CD4-positive, alpha-beta T cell (primary cell): Measurements from ENCODE around the gene ABCC9. TPM values are rescaled to one million over a fixed set of nuclear protein-coding genes. Genes with fewer than 3 reads are reported as not detected.

Source experiments
- ATAC-seq: fragments of 200-7000 bp; cut with Tn5 transposase; one replicate; pipeline ENCODE4 v1.10.0; 2022; ENCODE audit warnings: mild to moderate bottlenecking; ENCODE audit not compliant: poor library complexity
- CTCF ChIA-PET: fragments of 350-600 bp; sonication (Branson Sonifier 250); formaldehyde crosslinking; loops from one replicate; lab custom pipeline; 2021; ENCODE audit warnings: antibody characterized with exemption, inconsistent platforms; lab: Charles Lee
- POLR2A ChIA-PET: fragments of 350-600 bp; sonication (Branson Sonifier 250); formaldehyde crosslinking; loops from one replicate; lab custom pipeline; 2021; ENCODE audit warnings: antibody characterized with exemption, inconsistent platforms; lab: Charles Lee
- DNase-seq, 14 experiments: peaks; one replicate each; pipeline ENCODE4 v3.0.0-alpha.2; 2013 to 2020; ENCODE audit warnings: mixed read lengths in 2 of 14
- H3K27ac ChIP-seq, 2 donors: one replicate each; pipeline versions ENCODE4 v1.5.1 to v1.7.0; 2013; ENCODE audit warnings: low read length in 2 of 2, low read depth in 1 of 2, mild to moderate bottlenecking in 1 of 2
- H3K27me3 ChIP-seq, 2 experiments: 1 replicate in 1 of 2; 2 replicates in 1 of 2; pipeline versions ENCODE4 v1.6.1 to v1.7.0; 2013; ENCODE audit warnings: low read length in 2 of 2, control low read depth in 1 of 2, mild to moderate bottlenecking in 1 of 2, moderate library complexity in 1 of 2; ENCODE audit not compliant: insufficient read depth in 2 of 2, control insufficient read depth in 1 of 2
- H3K36me3 ChIP-seq: one replicate; pipeline ENCODE4 v1.6.1; 2013; ENCODE audit warnings: low read length, control low read depth; ENCODE audit not compliant: insufficient read depth
- H3K4me1 ChIP-seq: one replicate; pipeline ENCODE4 v1.6.1; 2013; ENCODE audit warnings: low read length, control low read depth; ENCODE audit not compliant: insufficient read depth
- H3K4me3 ChIP-seq: one replicate; pipeline ENCODE4 v1.5.1; 2013; ENCODE audit warnings: mild to moderate bottlenecking, low read length, moderate library complexity
- H3K9me3 ChIP-seq, 2 experiments: 1 replicate in 1 of 2; 2 replicates in 1 of 2; pipeline versions ENCODE4 v1.6.1 to v1.7.0; 2013; ENCODE audit warnings: low read length in 2 of 2, mild to moderate bottlenecking in 2 of 2, control low read depth in 1 of 2, moderate library complexity in 1 of 2; ENCODE audit not compliant: control insufficient read depth in 1 of 2, insufficient read depth in 1 of 2
- H3K27ac Mint-ChIP-seq: one replicate; pipeline ENCODE4 v1.8.0; 2020; ENCODE audit warnings: mixed read lengths
- H3K27me3 Mint-ChIP-seq: one replicate; pipeline ENCODE4 v1.8.0; 2021; ENCODE audit warnings: mixed read lengths
- H3K36me3 Mint-ChIP-seq: one replicate; pipeline ENCODE4 v1.8.0; 2021; ENCODE audit warnings: low read depth, mixed read lengths
- H3K4me1 Mint-ChIP-seq: one replicate; pipeline ENCODE4 v1.8.0; 2021; ENCODE audit warnings: low read depth, mixed read lengths
- H3K4me3 Mint-ChIP-seq: one replicate; pipeline ENCODE4 v1.8.0; 2020; ENCODE audit warnings: mild to moderate bottlenecking, mixed read lengths
- H3K9me3 Mint-ChIP-seq: one replicate; pipeline ENCODE4 v1.8.0; 2020; ENCODE audit warnings: mixed read lengths
- intact Hi-C, 2 experiments: fragments of 100-400 bp; cut with DNase I in 1 of 2; cut with micrococcal nuclease in 1 of 2; formaldehyde crosslinking; loops; one replicate each; pipeline versions ENCODE4 v1.15.1 to v1.9.0; 2023 to 2025; cut with DNase I, micrococcal nuclease
- total RNA-seq, 174 experiments: library from RNA in 2 of 174; stranded (reverse) in 2 of 174; gene quantifications; one replicate each; pipeline ENCODE4 v1.2.3 and lab custom pipeline; 2021 to 2026
- TF ChIP-seq, protein P1 (sequence below): fragments of 200-600 bp; IDR thresholded peaks from one replicate; pipeline ENCODE4 v1.8.0; 2022; ENCODE audit warnings: antibody characterized with exemption, mild to moderate bottlenecking

ABCC9 gene
- total RNA-seq, 2 experiments from 2014 or later, result not detected

DNA sequence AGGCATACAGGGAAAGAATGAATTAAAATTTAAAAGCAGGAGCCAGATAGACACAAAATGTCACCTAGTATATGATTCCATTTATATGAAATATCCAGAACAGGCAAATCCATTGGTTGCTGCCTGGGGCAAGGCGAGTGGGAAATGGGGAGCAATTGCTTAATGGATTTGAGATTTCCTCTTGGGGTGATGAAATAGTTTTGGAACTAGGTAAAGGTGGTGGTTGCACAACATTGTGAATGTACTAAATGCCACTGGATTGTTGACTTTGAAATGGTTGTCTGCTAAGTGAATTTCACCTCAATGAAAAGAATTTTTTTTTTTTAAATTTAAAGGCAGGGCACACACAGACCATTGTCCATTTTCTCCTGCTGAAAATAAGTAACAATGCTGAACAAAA is 61.9 kb downstream of the ABCC9 start:
- Mint-ChIP-seq H3K27ac (no peak overlapping the region), H3K36me3 (no peaks in the 10 kb centered on the region), H3K27me3 (peaks cover 24% of the 10 kb centered on the region), H3K4me3 (no peak overlapping the region), H3K4me1 (no peaks in the 10 kb centered on the region), H3K9me3 (no peaks in the 10 kb centered on the region)
- DNase-seq, result no peak
- Histone ChIP-seq H3K36me3 (no peaks in the 10 kb centered on the region), H3K4me3 (no peak overlapping the region), H3K27ac (no peak overlapping the region), H3K9me3 (no peaks in the 10 kb centered on the region), H3K27me3 (peaks cover 3 to 4% of the 10 kb centered on the region in 2 experiments), H3K4me1 (no peaks in the 10 kb centered on the region)
- TF ChIP-seq, protein P1, sequence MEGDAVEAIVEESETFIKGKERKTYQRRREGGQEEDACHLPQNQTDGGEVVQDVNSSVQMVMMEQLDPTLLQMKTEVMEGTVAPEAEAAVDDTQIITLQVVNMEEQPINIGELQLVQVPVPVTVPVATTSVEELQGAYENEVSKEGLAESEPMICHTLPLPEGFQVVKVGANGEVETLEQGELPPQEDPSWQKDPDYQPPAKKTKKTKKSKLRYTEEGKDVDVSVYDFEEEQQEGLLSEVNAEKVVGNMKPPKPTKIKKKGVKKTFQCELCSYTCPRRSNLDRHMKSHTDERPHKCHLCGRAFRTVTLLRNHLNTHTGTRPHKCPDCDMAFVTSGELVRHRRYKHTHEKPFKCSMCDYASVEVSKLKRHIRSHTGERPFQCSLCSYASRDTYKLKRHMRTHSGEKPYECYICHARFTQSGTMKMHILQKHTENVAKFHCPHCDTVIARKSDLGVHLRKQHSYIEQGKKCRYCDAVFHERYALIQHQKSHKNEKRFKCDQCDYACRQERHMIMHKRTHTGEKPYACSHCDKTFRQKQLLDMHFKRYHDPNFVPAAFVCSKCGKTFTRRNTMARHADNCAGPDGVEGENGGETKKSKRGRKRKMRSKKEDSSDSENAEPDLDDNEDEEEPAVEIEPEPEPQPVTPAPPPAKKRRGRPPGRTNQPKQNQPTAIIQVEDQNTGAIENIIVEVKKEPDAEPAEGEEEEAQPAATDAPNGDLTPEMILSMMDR, result no peak
- intact Hi-C loops, result no loop called here
- ChIA-PET CTCF (interaction anchor here (0.6 kb wide), 1 partner anchor 15 kb away, joined by 3 read pairs; no protein-coding TSS in a partner anchor), POLR2A (no interaction called here)
- no peak for ATAC-seq

DNA sequence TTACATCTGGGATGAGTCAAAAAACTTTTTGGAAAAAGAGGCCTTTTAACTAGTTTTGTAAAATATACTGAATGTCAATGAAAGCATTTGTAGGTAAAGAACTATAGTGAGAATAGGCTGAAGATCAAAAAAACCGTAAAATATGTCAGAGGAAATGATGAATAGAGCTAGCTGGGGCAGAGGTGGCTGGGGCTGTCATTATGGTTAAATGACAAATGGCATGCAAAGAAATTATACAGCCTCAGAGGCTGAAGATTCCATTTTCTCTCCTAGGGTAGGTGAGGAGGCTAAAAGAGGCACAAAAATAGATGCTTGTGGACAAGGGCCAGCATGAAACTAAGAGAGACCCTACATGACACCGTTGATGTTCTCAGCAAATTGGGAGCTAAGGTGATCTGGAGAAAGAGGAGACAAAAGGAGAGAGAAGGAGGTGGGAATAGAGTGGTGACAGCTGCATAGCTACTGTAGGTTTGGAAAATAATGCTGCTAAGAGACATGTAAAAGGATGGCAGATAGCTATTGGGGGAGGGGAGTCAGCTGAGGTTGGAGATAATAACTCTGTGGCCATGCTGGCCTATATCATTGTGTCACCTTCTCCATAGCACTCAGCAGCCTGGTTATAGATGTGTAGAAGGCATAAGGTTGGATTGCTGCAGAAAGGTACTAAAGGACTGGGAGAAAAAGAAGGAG is 63.8 kb downstream of the ABCC9 start:
- Histone ChIP-seq H3K4me3 (no peak overlapping the region), H3K27ac (no peak overlapping the region), H3K27me3 (peaks cover 3 to 4% of the 10 kb centered on the region in 2 experiments), H3K36me3 (no peaks in the 10 kb centered on the region), H3K9me3 (no peaks in the 10 kb centered on the region), H3K4me1 (no peaks in the 10 kb centered on the region)
- DNase-seq (no peak), ATAC-seq (no peak)
- intact Hi-C loops, result no loop called here
- H3K36me3 Mint-ChIP-seq, result no peaks in the 10 kb centered on the region
- peaks cover 21% of the 10 kb centered on the region for H3K27me3 Mint-ChIP-seq
- POLR2A ChIA-PET, result no interaction called here
- no peaks in the 10 kb centered on the region for H3K9me3 Mint-ChIP-seq
- no peak overlapping the region for H3K4me3 Mint-ChIP-seq
- no peaks in the 10 kb centered on the region for H3K4me1 Mint-ChIP-seq
- CTCF ChIA-PET, result no interaction called here
- no peak overlapping the region for H3K27ac Mint-ChIP-seq
- TF ChIP-seq, protein P1, result no peak

DNA sequence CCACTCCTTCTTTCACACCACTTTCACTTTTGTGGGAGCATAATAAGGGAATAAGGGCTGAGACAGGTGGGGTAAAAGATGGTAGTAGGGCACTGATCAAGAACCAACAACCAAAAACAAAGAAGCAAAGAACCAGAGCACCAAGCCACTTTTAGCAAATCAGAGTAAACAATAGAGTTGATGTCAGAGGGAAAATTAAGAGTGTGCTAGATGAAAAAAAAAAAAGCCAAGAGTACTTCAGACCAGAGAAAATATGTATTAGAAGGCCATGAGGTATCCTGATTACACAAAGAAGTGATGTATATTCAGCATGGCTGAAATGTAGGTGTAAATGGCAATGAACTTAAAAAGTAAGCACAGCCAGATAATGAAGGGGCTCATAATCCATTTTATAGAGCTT is 75.4 kb downstream of the ABCC9 start:
- H3K4me3 Mint-ChIP-seq, result no peak overlapping the region
- H3K27me3 Mint-ChIP-seq, result peaks cover 8% of the 10 kb centered on the region
- no peaks in the 10 kb centered on the region for H3K9me3 ChIP-seq
- H3K27ac Mint-ChIP-seq, result no peak overlapping the region
- TF ChIP-seq, protein P1, result no peak
- H3K36me3 ChIP-seq, result no peaks in the 10 kb centered on the region
- H3K9me3 Mint-ChIP-seq, result no peaks in the 10 kb centered on the region
- DNase-seq (no peak), ATAC-seq (no peak)
- H3K27ac ChIP-seq, result no peak overlapping the region
- no peaks in the 10 kb centered on the region for H3K4me1 ChIP-seq
- no peaks in the 10 kb centered on the region for H3K27me3 ChIP-seq
- no peaks in the 10 kb centered on the region for H3K4me1 Mint-ChIP-seq
- CTCF ChIA-PET, result no interaction called here
- intact Hi-C loops, result no loop called here
- POLR2A ChIA-PET, result no interaction called here
- no peak overlapping the region for H3K4me3 ChIP-seq
- H3K36me3 Mint-ChIP-seq, result no peaks in the 10 kb centered on the region
